Testis (tissue), 2 donors: Measurements from ENCODE around the gene LRMDA.

Experiments
- CTCF ChIP-seq, 3 experiments: fragments of 450-650 bp in 2 of 3; fragments of 200-600 bp in 1 of 3; sonication (generic) in 1 of 3; IDR thresholded peaks; one replicate each; pipeline ENCODE4 v1.5.1; 2016 to 2019; ENCODE audit warnings: antibody characterized with exemption in 3 of 3, mild to moderate bottlenecking in 2 of 3, moderate library complexity in 1 of 3
- POLR2A ChIP-seq: fragments of 450-650 bp; IDR thresholded peaks from one replicate; pipeline ENCODE4 v1.6.1; 2017; ENCODE audit warnings: antibody characterized with exemption, mild to moderate bottlenecking, moderate library complexity

GRCh38 chr10:75427951-75428350, 3.5 kb upstream of the LRMDA start:
- no peak for TF ChIP-seq POLR2A
- no peak for TF ChIP-seq CTCF (IDR thresholded peaks at IDR 0.05)
